GM10266 (cell line): ENCODE data around the gene MAPRE3.

Experiments used
- DNase-seq: peaks from one replicate; pipeline ENCODE4 v3.0.0; 2012; ENCODE audit errors: extremely low spot score
- TF ChIP-seq, protein P1 (sequence below): IDR thresholded peaks from 2 replicates; pipeline ENCODE4 v1.5.1; 2012; ENCODE audit warnings: mild to moderate bottlenecking, low read depth; ENCODE audit not compliant: control insufficient read depth, insufficient read depth; ENCODE audit errors: missing control alignments

The MAPRE3 gene

DNA sequence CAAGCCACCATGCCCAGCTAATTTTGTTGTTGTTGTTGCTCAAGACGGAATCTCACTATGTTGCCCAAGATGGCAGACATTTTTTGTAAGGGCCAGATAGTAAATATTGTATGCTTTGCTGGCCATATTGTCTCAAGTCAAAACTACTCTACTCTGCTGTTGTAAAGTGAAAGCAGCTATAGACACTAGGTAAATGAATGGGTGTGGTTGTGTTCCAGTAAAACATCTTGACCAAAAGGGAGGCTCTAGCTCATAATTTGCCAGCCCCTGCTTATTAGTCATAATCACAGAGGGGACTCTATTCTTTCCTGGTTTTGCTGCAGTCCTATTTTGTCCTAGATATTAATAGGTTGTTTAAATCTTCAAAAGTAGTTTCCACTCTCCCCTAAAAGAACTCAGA lies 24.5 kb downstream of the MAPRE3 start:
- TF ChIP-seq, protein P1, sequence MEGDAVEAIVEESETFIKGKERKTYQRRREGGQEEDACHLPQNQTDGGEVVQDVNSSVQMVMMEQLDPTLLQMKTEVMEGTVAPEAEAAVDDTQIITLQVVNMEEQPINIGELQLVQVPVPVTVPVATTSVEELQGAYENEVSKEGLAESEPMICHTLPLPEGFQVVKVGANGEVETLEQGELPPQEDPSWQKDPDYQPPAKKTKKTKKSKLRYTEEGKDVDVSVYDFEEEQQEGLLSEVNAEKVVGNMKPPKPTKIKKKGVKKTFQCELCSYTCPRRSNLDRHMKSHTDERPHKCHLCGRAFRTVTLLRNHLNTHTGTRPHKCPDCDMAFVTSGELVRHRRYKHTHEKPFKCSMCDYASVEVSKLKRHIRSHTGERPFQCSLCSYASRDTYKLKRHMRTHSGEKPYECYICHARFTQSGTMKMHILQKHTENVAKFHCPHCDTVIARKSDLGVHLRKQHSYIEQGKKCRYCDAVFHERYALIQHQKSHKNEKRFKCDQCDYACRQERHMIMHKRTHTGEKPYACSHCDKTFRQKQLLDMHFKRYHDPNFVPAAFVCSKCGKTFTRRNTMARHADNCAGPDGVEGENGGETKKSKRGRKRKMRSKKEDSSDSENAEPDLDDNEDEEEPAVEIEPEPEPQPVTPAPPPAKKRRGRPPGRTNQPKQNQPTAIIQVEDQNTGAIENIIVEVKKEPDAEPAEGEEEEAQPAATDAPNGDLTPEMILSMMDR, result no peak
- no peak for DNase-seq

DNA sequence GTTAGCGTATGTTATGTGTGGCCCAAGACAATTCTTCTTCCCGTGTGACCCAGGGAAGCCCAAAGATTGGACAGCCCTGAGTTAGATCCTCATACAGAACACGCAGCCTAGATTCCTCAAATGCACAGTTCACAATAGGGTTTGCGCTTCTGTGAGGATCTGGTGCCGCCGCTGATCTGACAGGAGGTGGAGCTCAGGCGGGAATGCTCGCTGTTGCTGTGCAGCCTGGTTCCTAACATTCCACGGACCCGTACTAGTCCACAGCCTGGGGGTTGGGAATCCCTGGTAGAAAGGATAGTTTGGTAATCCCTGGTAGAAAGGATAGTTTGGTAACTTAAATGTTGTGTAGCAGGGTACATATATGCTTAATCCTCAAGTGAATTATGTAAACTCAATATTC lies 27.0 kb downstream of the MAPRE3 start:
- no peak for DNase-seq
- TF ChIP-seq, protein P1, result no peak

DNA sequence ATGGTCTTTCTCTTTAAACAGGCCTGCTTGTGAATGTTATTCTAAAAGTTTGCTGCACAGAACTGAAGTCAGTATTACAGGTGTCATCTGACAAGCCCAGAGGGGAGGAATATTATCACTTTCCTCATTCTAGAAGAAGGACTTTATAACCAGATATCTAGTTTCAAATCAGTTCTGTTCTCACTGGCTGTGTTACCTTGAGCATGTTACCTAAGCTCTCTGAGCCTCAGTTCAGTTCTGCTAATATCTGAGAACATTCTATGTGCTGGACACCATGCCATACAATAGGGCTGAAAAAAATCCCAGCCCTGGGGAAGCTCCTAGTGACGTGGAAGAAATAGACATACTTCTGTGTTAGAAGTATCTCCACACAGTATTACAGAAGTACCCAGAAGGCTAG lies 27.9 kb downstream of the MAPRE3 start:
- DNase-seq, result no peak
- TF ChIP-seq, protein P1, result no peak

DNA sequence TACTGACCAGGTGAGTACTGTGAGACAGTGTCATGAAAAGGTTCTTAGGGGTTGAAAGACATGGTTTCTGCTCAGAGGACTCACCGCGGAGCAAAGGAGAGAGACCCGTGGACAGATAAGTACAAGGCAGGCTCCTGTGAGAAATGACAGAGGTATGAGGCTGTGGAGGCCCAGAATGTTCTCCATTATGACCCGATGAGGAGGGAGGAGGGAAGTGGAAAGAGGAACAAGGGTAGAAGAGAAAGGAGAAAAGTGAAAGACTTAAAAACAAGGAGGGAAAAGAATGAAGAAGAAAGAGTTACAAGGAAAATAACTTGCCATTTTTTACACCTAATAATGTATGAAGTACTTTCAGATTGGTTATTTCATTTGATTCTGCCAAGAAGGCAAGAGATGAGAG lies 29.8 kb downstream of the MAPRE3 start:
- no peak for DNase-seq
- TF ChIP-seq, protein P1, result no peak

GRCh38 chr2:27000995-27001394 lies 30.6 kb downstream of the MAPRE3 start:
- no peak for DNase-seq
- TF ChIP-seq, protein P1, result no peak

DNA sequence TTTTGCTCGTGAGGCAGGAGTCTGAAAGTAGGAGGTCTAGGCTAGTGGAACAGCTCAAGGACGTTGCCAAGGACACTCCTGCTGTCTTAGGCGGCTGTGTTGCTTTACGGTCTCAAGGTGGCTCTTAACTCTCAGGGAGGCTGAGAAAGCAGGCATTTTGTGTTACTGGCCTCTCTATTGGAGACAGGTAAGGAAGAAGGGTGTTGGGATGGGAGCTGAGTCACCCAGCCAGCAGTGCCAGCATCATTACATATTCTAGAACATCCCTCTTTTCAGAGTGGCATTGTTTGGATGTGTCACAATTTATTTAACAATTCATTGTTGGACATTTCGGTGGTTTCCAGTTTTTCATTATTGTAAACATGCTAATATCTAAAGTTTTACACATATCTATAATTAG lies 31.5 kb downstream of the MAPRE3 start:
- DNase-seq, result no peak
- TF ChIP-seq, protein P1, result no peak

DNA sequence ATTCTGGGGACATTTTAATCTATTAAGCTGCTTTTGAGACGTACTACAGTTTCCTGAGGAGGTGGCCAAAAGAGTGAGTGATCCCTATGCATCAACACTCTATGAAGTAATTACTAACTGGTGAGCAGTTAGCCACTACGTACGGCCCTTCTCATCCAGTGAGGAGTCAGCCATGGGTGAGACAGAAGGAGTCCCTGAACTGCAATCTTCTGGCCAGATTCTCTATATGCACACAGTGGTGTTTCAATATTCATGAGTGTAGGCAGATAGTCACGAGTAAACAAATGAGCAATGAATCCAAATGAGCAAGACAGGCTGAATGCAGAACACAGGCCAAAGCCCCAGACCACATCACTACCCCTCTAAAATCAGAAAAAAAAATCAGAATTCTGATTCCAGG lies 32.6 kb downstream of the MAPRE3 start:
- no peak for DNase-seq
- TF ChIP-seq, protein P1, result no peak

DNA sequence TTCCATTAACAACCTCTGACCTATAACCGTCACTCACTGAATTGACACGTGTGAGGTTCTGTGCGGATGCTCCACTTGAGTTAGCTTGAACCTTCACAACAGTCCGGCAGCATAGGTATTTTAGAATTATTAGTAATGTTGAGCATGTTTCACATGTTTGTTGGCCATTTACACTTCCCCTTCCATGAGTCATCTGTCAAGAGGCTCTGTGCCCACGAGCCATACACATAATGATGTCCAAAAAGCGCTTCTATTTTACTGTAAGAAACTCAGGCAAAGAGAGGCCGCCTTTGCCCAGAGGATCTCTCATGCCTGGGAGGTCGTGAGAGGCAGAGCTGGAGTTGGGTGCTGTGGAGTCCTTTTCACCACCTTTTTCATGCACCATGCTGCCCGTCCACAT lies 33.4 kb downstream of the MAPRE3 start:
- TF ChIP-seq, protein P1, result no peak
- DNase-seq, result no peak
